ENCODE data around the gene PALB2. TPM values are rescaled to one million over a fixed set of nuclear protein-coding genes. Genes with fewer than 3 reads are reported as not detected.

The PALB2 gene
- total and polyA plus RNA-seq, 9 of the 15 experiments (the other 6 are each of a cell fraction or from before 2014, with no cell fraction given) = 7.0 to 25.8 (median 15.2) TPM

DNA sequence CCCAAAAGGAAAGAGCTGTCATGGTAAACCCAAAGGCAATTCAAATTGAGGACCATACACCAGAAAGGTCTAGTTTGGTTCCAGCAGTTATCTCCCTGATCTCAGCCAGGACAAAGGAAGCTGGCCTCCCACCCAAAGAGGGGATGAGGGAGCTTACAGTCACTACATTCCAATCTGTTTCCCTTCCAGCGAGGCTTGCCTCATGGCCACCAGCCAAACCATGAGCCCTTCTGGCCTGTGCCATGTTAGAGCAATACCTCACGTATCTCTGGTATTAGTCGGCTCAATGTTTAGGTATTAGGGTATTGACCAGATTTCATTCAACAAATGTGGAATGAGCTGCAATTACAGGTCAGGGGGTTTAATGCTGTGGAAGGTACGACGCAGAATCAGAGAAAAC, 53.4 kb downstream of the PALB2 start (continued):
- TF ChIP-seq, protein P1, sequence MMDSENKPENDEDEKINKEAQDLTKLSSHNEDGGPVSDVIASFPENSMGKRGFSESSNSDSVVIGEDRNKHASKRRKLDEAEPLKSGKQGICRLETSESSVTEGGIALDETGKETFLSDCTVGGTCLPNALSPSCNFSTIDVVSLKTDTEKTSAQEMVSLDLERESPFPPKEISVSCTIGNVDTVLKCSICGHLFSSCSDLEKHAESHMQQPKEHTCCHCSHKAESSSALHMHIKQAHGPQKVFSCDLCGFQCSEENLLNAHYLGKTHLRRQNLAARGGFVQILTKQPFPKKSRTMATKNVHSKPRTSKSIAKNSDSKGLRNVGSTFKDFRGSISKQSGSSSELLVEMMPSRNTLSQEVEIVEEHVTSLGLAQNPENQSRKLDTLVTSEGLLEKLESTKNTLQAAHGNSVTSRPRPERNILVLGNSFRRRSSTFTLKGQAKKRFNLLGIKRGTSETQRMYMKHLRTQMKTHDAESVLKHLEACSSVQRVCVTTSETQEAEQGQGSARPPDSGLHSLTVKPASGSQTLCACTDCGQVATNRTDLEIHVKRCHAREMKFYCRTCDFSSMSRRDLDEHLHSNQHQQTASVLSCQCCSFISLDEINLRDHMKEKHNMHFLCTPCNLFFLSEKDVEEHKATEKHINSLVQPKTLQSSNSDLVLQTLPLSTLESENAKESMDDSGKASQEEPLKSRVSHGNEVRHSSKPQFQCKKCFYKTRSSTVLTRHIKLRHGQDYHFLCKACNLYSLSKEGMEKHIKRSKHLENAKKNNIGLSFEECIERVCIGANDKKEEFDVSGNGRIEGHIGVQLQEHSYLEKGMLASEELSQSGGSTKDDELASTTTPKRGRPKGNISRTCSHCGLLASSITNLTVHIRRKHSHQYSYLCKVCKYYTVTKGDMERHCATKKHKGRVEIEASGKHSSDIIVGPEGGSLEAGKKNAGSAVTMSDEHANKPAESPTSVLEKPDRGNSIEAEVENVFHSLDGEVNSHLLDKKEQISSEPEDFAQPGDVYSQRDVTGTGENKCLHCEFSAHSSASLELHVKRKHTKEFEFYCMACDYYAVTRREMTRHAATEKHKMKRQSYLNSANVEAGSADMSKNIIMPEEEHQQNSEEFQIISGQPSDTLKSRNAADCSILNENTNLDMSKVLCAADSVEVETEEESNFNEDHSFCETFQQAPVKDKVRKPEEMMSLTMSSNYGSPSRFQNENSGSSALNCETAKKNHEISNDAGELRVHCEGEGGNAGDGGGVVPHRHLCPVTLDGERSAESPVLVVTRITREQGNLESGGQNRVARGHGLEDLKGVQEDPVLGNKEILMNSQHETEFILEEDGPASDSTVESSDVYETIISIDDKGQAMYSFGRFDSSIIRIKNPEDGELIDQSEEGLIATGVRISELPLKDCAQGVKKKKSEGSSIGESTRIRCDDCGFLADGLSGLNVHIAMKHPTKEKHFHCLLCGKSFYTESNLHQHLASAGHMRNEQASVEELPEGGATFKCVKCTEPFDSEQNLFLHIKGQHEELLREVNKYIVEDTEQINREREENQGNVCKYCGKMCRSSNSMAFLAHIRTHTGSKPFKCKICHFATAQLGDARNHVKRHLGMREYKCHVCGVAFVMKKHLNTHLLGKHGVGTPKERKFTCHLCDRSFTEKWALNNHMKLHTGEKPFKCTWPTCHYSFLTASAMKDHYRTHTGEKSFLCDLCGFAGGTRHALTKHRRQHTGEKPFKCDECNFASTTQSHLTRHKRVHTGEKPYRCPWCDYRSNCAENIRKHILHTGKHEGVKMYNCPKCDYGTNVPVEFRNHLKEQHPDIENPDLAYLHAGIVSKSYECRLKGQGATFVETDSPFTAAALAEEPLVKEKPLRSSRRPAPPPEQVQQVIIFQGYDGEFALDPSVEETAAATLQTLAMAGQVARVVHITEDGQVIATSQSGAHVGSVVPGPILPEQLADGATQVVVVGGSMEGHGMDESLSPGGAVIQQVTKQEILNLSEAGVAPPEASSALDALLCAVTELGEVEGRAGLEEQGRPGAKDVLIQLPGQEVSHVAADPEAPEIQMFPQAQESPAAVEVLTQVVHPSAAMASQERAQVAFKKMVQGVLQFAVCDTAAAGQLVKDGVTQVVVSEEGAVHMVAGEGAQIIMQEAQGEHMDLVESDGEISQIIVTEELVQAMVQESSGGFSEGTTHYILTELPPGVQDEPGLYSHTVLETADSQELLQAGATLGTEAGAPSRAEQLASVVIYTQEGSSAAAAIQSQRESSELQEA (IDR thresholded peaks at IDR 0.05; ENCODE audit: low read depth) = no peak
- no peak for TF ChIP-seq HMG20B (CRISPR knock-in tag; IDR thresholded peaks at IDR 0.05)
- TF ChIP-seq HSF4 (CRISPR knock-in tag; IDR thresholded peaks at IDR 0.05; ENCODE audit: borderline replicate concordance) = no peak
- TF ChIP-seq ZNF766 (CRISPR knock-in tag; conservative IDR thresholded peaks at IDR 0.05) = no peak

All from K562 (cell line).